ENCODE data around the gene SNAP29.
"Not testable (repeated sequence)": the region's sequence is repeated elsewhere in the genome, so short reads cannot be mapped to it uniquely, and the experiment has no call there.

Gene SNAP29

GRCh38 chr22:20928573-20928967 is 69.8 kb downstream of the SNAP29 start:
- H3K4me3 ChIP-seq (ENCODE audit: low read depth, low read length) = no peak overlapping the region

- H3K4me3 ChIP-seq (ENCODE audit: low read depth, low read length) = no peak overlapping the region
These were observed 71.2 kb downstream of the SNAP29 start for GRCh38 chr22:20930004-20930403.

GRCh38 chr22:20930435-20930834 is 71.6 kb downstream of the SNAP29 start:
- H3K4me3 ChIP-seq (ENCODE audit: low read depth, low read length) = not testable (repeated sequence)

GRCh38 chr22:20931126-20931654 is 72.4 kb downstream of the SNAP29 start:
- H3K4me3 ChIP-seq (ENCODE audit: low read depth, low read length) = no peak overlapping the region

- H3K4me3 ChIP-seq (ENCODE audit: low read depth, low read length) = no peak overlapping the region
These were observed 75.1 kb downstream of the SNAP29 start for GRCh38 chr22:20933910-20934309.

GRCh38 chr22:20935049-20935448 is 76.2 kb downstream of the SNAP29 start:
- not testable (repeated sequence) for H3K4me3 ChIP-seq (ENCODE audit: low read depth, low read length)

- H3K4me3 ChIP-seq (ENCODE audit: low read depth, low read length) = not testable (repeated sequence)
These were observed 77.2 kb downstream of the SNAP29 start for GRCh38 chr22:20935780-20936539.

- H3K4me3 ChIP-seq (ENCODE audit: low read depth, low read length) = no peak overlapping the region
These were observed 78.4 kb downstream of the SNAP29 start for GRCh38 chr22:20937031-20937793.

- no peak overlapping the region for H3K4me3 ChIP-seq (ENCODE audit: low read depth, low read length)
These were observed 79.2 kb downstream of the SNAP29 start for GRCh38 chr22:20937794-20938671.

GRCh38 chr22:20939457-20940185 is 80.8 kb downstream of the SNAP29 start:
- not testable (repeated sequence) for H3K4me3 ChIP-seq (ENCODE audit: low read depth, low read length)

- H3K4me3 ChIP-seq (ENCODE audit: low read depth, low read length) = no peak overlapping the region
These were observed 81.4 kb downstream of the SNAP29 start for GRCh38 chr22:20940186-20940651.

Data from iPS-11a (cell line).